Hematopoietic multipotent progenitor cell treated with erythropoietin and hydrocortisone succinate and interleukin-3 and kit ligand, for 6 days (in vitro differentiated cells): ENCODE results near the gene SENP5.
"Not testable (repeated sequence)": the region's sequence is repeated elsewhere in the genome, so short reads cannot be mapped to it uniquely, and the experiment has no call there.

ENCODE experiments used
- DNase-seq: peaks from one replicate; pipeline ENCODE4 v3.0.0-alpha.2; 2015

SENP5 gene, protein sequence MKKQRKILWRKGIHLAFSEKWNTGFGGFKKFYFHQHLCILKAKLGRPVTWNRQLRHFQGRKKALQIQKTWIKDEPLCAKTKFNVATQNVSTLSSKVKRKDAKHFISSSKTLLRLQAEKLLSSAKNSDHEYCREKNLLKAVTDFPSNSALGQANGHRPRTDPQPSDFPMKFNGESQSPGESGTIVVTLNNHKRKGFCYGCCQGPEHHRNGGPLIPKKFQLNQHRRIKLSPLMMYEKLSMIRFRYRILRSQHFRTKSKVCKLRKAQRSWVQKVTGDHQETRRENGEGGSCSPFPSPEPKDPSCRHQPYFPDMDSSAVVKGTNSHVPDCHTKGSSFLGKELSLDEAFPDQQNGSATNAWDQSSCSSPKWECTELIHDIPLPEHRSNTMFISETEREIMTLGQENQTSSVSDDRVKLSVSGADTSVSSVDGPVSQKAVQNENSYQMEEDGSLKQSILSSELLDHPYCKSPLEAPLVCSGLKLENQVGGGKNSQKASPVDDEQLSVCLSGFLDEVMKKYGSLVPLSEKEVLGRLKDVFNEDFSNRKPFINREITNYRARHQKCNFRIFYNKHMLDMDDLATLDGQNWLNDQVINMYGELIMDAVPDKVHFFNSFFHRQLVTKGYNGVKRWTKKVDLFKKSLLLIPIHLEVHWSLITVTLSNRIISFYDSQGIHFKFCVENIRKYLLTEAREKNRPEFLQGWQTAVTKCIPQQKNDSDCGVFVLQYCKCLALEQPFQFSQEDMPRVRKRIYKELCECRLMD

DNA sequence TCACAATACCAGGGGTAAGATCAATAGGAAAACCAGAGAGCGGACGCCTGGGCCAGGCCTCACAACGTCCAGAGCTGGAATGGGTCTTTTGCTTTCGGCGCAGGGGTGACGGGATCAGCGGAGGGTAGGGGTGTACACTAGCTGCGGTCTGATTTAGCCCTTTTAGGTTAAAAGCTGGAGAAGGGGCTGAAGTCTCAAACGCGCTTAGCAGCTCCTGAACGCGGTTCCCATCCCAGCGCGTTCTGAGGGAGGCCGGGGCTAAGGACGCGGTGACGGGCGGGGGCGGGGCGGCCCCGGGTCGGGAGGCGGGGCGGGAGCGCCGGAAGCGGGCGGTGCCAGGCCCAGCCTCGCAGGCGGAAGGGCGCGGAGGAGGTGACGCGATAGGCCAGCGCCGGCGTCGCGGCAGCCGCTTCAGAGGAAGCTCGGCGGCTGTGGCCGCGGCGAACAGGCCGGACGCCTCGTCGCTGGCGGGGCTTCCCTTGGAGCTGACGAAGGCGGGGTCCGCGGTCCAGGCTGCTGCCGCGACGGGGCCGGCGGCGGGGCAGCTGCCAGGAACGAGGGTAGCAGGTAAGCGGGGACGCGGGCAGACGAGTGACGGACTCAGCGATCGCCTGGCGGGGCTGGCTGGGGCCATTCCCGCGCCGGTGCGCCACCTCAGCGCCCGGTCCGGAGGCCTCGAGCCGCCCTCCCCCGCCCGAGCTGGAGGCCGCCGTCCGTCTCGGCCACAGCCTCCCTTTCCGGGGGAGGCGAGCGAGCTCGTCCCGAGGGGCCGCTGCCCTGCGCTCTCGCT, at the start of gene SENP5:
SENP5 (plus strand) TSS at position 414 of the 790 bp plus-strand sequence. CDS start 17,262 bp downstream, outside the sequence.
- peak; percentile 95 for DNase-seq

DNA sequence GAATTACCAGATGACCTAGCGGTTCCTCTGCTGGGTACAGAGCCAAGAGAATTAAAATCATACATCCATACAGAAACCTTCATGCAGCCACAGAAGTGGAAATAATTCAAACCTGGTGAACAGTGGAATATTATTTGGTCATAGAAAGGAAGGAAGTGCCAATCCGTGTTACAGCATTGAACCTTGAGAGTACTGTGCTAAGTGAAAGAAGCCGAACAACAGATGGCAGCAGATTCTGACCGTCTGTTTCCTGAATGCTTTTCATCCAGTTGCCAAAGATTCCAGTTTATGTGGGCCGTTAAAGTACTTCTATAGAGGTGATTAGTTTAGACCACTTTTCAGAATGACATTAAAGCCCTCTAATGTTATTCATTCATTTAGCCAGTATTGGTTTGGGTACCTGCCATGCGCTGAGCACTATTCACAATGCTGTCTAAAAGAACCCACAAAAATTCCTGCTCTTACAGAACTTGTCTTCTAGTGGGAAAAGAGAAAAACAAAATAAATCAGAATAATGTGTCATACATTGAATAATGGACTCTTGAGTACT, 45.8 kb upstream of the SENP5 start:
- no peak for DNase-seq

DNA sequence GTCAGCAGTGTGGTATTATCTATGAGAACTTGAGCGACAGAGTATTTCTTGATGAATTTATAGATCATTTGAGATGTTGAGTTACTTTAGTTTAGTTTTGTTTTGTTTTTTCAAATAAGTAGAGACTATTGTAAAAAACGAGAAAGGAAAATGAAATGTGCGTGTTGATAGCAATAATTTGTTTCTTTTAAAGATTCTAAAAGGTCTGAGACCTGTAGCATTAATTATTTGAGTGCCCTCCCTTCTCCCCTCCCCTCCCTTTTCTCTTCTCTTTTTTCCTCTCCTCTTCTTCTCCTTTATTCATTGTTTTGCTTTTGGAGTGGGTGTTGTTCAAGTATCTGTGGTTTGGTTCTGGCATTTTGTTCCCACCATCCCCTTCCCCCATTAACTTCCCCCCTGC, 38.1 kb upstream of the SENP5 start:
- not testable (repeated sequence) for DNase-seq

DNA sequence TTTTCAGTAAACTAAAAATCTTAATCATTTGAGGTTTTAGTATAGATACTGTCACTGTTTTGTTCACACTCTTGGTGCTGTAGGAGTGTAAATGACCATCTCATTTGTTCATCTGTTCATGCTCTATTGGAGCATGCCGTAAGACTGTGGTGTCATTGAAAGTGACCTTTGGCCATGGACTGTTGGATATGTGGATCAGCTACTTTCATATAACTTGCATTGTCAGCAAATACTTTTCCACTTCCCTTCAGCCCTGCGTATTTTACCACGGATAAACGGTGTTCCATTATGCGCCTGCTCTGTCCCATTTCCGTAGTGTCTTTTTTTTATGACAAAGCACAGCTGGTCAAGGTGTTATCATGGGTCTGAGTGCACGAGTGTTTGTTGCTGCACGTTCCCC, 32.6 kb upstream of the SENP5 start:
- DNase-seq: no peak

DNA sequence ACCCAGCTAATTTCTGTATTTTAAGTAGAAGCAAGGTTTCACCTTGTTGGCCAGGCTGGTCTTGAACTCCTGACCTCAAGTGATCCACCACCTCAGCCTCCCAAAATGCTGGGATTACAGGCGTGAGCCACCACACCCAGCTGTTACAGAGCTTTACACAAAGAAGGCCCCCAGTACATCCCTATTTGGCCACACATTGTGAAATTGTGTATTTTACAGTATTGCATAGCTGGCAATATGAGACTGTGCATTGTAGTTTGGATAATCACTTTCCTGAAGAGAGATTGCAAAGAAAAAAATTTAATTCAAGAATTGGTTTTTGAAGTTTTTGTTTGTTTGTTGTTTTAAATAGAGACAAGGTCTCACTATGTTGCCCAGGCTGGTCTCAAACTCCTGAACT, 31.1 kb upstream of the SENP5 start:
- not testable (repeated sequence) for DNase-seq

DNA sequence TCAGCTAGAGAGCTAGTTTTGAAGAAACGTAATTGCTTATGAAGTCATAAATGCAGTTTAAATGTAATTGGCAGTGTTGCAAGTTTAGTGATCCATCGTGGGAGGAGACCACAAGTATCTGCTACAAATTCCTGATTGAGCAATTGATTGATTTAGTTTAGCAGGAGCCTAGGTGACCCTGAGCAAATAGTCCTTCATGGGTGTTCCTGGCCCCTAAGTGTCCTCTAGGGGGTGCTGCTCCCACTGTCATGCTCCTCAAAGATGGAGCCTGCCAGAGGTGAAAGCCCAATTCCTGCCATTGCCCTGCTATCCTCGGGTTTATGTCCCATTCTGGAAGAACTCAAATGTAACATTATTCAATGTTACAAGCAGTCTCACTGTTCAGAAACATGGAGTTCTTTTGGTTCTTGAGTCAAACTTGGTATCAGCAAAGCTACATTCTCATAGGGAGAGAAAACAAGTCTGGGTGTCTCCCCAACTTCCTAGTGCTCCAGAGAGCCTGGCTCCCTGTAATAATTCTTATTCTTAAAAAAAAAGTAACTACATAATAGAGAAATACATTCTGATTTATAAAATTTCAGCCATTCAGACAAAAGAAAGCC, 29.8 kb upstream of the SENP5 start:
- DNase-seq: peak; percentile 85

DNA sequence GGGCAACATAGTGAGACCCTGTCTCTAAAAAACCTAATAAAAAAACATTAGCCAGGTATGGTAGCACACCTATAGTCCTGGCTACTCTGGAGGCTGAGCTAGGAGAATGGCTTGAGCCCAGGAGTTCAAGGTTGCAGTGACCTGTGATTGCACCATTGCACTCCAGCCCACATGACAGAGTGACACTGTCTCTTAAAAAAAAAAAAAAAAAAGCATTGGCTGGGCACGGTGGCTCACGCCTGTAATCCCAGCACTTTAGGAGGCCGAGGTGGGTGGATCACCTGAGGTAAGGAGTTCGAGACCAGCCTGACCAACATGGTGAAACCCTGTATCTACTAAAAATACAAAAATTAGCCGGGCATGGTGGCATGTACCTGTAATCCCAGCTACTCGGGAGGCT, 28.4 kb upstream of the SENP5 start:
- DNase-seq: not testable (repeated sequence)

DNA sequence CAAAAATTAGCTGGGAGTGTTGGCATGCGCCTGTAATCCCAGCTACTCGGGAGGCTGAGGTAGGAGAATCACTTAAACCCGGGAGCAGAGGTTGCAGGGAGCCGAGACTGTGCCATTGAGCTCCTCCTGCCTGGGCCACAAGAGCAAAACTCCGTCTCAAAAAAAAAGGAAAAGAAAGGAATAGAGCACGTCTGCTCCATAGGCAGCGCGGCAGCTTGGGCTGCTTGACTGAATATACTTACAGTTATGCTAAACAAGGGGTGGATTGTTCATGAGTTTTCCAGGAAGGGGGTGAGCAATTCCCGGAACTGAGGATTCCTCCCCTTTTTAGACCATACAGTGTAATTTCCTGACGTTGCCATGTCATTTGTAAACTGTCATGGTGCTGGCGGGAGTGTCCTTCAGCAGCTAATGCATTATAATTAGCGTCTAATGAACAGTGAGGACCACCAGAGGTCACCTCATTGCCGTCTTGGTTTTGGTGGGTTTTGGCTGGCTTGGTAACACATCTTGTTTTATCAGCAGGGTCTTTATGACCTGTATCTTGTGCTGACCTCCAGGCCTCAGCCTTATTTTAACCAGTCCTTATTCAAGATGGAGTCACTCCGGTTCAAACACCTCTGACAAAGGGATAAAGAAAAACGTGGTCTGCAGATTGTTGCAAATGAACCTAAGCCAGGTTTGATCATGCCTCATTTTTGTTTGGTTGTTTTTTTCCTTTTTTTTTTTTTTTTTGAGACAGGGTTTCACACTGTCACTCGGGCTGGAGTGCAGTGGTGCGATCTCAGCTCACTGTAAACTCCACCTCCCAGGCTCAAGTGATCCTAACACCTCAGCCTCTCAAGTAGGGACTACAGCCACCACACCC, 24.9 kb upstream of the SENP5 start:
- DNase-seq: peak; percentile 17

DNA sequence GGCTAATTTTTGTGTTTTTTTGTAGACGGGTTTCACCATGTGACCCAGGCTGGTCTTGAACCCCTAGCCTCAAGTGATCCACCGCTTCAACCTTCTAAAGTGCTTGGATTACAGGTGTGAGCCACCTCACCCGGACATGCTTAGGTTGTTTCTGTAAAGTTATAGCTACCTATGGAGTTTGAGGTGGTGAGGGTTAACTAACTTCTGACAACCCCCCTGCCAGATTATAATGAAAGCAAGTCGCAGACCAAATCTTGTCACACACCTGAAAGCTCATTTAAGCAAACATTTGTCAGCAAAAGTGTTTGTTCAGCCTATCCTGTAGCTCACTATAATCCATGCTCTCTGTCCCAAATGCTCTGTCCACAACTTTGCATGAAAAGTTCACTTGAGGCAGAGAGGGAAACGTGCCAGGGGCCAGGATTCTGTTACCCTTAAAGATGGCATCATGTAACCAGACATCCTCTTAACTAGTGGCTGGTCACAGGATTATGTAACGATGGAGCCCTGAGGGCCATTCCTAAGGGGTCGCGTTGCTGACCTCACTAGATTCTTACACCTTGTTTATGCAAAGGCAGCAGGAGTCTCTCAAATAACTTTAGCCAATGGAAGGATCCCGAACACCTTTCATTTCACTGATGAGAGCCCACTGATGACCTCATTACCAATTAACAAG, 24.1 kb upstream of the SENP5 start:
- no peak for DNase-seq

DNA sequence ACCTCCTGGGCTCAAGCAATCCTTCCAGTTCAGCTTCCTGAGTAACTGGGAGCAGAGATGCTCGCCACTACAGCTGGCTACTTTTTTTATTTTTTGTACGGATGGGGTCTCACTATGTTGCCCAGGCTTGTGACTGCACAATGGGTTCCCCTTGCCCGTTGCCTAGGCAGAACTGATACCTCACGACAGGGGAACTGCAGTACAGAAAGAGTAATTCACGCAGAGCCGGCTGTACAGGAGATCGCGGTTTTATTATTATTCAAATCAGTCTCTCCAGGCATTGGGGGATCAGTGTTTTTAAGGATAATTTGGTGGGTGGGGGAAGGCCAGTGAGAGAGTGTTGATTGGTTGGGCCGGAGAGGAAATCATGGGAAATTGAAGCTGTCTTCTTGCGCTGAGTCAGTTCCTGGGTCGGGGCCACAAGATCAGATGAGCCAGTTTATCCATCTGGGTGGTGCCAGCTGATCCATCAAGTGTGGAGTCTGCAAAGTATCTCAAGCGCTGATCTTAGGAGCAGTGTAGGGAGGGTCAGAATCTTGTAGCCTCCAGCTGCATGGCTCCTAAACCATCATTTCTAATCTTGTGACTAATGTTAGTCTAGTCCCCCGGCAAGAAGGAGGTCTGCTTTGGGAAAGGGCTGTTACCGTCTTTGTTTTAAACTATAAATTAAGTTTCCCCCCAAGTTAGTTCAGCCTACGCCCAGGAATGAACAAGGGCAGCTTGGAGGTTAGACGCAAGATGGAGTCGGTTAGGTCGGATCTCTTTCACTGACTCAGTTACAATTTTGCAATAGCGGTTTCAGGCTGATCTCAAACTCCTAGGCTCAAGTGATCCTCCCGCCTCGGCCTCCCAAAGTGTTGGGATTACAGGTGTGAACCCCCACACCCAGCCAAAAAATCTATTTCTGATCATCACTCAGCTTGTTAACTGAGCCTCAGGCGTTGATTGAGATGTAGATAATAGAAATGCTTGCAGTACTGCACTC, 23.2 kb upstream of the SENP5 start:
- DNase-seq: not testable (repeated sequence)

DNA sequence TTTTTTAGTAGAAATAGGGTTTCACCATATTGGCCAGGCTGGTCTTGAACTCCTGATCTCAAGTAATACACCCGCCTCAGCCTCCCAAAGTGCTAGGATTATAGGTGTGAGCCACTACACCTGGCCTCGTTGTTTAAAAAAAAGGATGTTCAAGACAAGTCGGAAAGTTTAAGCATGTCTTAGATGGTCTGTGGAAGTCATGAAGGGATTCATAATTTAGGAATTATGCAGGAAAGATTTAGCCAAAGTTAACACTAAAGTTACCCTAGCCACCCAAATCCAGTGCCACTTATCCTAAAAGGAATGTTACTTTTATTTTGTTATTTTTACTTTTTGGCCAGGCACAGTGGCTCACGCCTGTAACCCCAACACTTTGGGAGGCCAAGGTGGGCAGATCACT, 19.3 kb upstream of the SENP5 start:
- not testable (repeated sequence) for DNase-seq

DNA sequence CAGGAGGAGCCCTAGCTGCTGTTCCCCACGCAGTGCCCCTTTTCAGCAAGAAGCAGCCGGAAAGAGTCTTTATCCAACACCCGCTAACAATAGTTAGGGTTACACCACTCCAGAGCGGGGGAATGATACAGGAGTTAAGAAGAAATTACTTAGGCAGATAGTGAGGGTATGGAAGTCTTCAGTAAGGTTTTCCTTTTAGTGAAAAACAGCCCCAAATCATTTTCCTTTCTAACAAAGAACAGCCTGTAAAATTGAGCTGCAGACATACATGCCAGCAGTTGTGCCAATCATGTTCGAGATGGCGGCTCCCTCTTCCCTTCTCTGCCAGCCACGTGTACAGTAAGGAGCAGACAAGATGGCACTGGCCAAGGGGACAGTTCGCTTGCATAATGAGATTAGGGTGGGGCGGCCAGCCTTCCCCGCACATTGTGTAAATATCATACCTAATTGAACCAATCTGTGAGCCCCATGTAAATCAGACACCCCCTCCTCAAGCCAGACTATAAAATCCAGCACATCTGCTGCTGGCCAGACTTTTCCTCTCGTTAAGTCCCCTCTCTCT, 18.5 kb upstream of the SENP5 start:
- no peak for DNase-seq

DNA sequence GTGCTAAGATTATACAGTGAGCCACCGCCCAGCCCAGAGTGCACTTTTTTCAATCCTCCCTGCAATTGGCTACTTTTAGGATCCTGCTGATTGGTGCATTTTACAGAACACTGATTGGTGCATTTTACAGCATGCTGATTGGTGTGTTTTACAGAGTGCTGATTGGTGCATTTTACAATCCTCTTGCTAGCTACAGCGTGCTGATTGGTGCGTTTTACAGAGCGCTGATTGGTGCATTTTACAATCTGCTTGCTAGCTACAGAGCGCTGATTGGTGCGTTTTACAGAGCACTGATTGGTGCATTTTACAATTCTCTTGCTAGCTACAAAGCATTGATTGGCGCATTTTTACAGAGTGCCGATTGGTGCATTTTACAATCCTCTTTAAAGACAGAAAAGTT, 4.7 kb upstream of the SENP5 start:
- DNase-seq: not testable (repeated sequence)

DNA sequence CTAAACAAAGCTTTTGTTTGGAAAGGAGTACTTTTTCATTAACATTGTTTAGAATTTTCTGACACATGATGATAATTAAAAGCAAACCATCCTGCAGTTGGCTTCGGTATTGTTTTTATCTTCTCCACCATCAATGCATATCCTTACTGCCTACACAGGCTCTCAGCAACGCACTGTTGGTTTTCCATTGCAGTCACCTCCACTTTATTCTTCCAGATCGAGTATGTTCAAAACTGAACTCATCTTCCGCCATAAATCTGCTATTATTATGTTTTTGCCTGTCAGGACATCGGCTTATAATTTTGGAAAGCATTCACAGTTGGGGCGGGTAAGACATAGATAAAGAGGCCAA, 589 bp upstream of the SENP5 start:
- DNase-seq: no peak

DNA sequence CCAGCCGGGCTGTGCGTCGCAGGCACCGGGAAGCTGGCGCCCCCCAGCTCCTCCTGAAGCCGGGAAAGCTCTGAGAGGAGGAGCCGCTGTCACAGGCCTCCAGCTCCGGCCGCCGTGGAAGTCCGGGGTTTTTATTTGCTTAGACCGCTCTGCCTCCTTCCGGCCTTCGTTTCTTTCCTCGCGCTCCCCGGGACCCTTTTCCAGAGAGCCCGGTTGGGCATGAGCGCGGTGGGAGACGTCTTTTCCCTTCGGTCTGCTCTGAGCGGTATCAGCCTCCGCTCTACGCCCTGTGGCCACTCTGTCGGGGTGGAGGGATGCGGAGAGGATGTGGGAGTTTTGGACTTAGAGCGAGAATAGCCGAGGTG, 559 bp downstream of the SENP5 start:
- DNase-seq: peak; percentile 58

DNA sequence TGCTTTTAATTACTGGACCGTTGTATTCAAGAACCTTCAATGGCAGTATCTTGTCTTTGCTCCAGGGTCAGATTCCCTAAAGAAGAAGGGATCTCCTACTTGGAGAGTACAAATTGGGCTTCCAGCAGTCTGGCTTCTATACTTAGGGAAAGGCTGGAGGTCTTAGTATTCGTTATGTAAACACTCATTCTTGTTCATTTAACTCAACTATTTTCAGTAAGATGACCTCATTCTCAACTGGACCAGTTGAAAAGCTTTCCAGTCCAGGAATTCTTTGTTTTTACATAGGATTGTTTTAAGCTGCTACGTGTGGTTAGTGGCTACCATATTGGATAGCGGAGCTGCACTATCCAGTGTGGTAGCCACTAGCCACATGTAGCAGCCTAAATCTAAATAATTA, 4.6 kb downstream of the SENP5 start:
- no peak for DNase-seq

DNA sequence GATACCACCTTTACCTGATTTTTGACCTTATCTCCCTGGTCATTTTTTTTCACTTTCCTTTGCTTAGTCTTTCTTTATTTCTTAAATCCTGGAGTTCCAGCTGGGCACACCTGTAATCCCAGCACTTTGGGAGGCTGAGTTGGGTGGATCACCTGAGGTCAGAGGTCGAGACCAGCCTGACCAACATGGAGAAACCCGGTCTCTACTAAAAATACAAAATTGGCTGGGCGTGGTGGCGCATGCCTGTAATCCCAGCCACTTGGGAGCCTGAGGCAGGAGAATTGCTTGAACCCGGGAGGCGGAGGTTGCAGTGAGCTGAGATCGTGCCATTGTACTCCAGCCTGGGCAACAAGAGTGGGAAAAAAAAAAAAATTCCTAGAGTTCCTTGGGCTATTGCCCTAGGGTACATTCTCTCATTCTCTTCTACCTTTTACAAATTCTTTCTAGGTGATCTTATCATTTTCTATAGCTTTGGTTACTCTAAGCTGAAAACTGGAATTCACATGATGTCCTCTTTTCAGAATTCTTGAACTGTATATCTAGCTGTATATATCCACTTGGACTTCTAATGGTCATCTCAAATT, 6.9 kb downstream of the SENP5 start:
- DNase-seq: not testable (repeated sequence)

DNA sequence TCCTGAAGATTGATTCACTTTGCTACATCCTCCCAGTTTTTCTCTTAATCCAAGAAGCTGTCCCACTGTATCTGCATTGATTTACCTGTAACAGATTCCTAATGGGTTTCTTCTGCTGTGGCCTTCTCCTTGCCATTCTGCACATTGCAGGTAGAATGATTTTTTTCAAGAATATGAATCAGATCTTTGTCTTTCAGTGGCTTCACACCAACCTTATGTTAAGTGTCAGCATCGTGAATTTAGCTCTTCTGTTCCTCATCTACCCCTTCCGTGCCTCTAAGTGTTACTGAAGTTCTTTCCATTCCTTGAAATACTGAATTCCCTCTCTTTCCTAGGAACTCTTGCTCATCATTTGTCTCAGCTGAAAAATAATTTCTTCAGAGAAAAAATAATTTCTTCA, 7.5 kb downstream of the SENP5 start:
- no peak for DNase-seq

DNA sequence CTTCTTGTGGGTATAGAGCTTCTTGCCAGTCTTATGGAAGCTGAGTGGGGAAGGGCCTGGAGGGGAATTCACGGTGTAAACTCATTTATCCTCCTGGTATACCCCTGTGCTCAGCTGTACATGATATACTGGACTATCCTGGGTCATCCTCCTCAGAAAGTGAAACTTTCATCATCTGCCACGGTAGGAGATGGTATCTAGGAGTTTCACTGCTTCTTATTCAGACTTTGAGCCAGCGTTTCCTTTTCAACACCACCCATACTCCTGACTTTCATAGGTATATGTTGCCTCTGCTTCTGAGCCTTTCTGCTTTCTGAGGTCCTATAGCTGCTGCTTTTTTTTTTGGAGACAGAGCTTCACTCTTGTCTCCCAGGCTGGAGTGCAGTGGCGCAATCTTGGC, 15.6 kb downstream of the SENP5 start:
- DNase-seq: no peak
